Activated T-cell treated with anti-CD3 and anti-CD28 coated beads, Interleukin-2, amount 50 U/mL, for 72 hours (primary cell): ENCODE results near the gene ZBTB45. TPM values are rescaled to one million over a fixed set of nuclear protein-coding genes. Genes with fewer than 3 reads are reported as not detected.
"Not testable (repeated sequence)": the region's sequence is repeated elsewhere in the genome, so short reads cannot be mapped to it uniquely, and the experiment has no call there.

ENCODE experiments used
- ATAC-seq, 2 donors: fragments of 150-1000 bp; cut with Tn5 transposase; replicated peaks in 1 of 2; 2 replicates each; pipeline ENCODE4 v1.10.0; 2021; ENCODE audit warnings: moderate library complexity in 2 of 2, mild to moderate bottlenecking in 1 of 2
- DNase-seq, 2 donors: peaks; one replicate each; pipeline ENCODE4 v3.0.0; 2021 to 2022; ENCODE audit warnings: mixed read lengths in 1 of 2
- H3K27ac Mint-ChIP-seq: one replicate; pipeline ENCODE4 v1.8.0; 2022; ENCODE audit warnings: mild to moderate bottlenecking, moderate library complexity, mixed read lengths
- H3K27me3 Mint-ChIP-seq: one replicate; pipeline ENCODE4 v1.8.0; 2022; ENCODE audit warnings: low read depth, mixed read lengths
- H3K36me3 Mint-ChIP-seq, 2 donors: one replicate each; pipeline ENCODE4 v1.8.0; 2022; ENCODE audit warnings: mixed read lengths in 2 of 2, mild to moderate bottlenecking in 1 of 2; ENCODE audit not compliant: insufficient read depth in 2 of 2
- H3K4me1 Mint-ChIP-seq: one replicate; pipeline ENCODE4 v1.8.0; 2022; ENCODE audit warnings: low read depth, mixed read lengths
- H3K4me3 Mint-ChIP-seq, 2 donors: one replicate each; pipeline ENCODE4 v1.8.0; 2022; ENCODE audit warnings: mild to moderate bottlenecking in 2 of 2, mixed read lengths in 2 of 2, moderate library complexity in 2 of 2
- H3K9me3 Mint-ChIP-seq, 2 donors: one replicate each; pipeline ENCODE4 v1.8.0; 2022; ENCODE audit warnings: mixed read lengths in 2 of 2
- total RNA-seq, 2 donors: library from RNA; stranded (reverse); gene quantifications; one replicate each; pipeline ENCODE4 v1.2.3, GENCODE V29; 2022

Gene ZBTB45
- total RNA-seq, 2 donors from 2014 or later, result 10.8 to 12.1 TPM

- Mint-ChIP-seq H3K27me3 (no peaks in the 10 kb centered on the region), H3K4me1 (peaks cover 46% of the 10 kb centered on the region), H3K27ac (no peak overlapping the region), H3K36me3 (peaks cover 25 to 27% of the 10 kb centered on the region in 2 donors), H3K4me3 (no peak overlapping the region), H3K9me3 (no peaks in the 10 kb centered on the region)
- ATAC-seq, result no peak
- DNase-seq, result no peak
Observed at GRCh38 chr19:58551123-58551497, 31.5 kb upstream of the ZBTB45 start.

- Mint-ChIP-seq H3K27ac (no peak overlapping the region), H3K4me1 (peaks cover 47% of the 10 kb centered on the region), H3K27me3 (no peaks in the 10 kb centered on the region), H3K9me3 (no peaks in the 10 kb centered on the region), H3K36me3 (peaks cover 29 to 32% of the 10 kb centered on the region in 2 donors), H3K4me3 (no peak overlapping the region)
- ATAC-seq (no peak), DNase-seq (no peak)
Observed at GRCh38 chr19:58550362-58551122, 30.9 kb upstream of the ZBTB45 start.

- Mint-ChIP-seq H3K9me3 (no peaks in the 10 kb centered on the region), H3K27me3 (no peaks in the 10 kb centered on the region), H3K4me3 (no peak overlapping the region), H3K27ac (no peak overlapping the region), H3K4me1 (peaks cover 43% of the 10 kb centered on the region), H3K36me3 (peaks cover 30 to 36% of the 10 kb centered on the region in 2 donors)
- DNase-seq (no peak), ATAC-seq (no peak)
Observed at GRCh38 chr19:58549664-58550361, 30.2 kb upstream of the ZBTB45 start.

DNA sequence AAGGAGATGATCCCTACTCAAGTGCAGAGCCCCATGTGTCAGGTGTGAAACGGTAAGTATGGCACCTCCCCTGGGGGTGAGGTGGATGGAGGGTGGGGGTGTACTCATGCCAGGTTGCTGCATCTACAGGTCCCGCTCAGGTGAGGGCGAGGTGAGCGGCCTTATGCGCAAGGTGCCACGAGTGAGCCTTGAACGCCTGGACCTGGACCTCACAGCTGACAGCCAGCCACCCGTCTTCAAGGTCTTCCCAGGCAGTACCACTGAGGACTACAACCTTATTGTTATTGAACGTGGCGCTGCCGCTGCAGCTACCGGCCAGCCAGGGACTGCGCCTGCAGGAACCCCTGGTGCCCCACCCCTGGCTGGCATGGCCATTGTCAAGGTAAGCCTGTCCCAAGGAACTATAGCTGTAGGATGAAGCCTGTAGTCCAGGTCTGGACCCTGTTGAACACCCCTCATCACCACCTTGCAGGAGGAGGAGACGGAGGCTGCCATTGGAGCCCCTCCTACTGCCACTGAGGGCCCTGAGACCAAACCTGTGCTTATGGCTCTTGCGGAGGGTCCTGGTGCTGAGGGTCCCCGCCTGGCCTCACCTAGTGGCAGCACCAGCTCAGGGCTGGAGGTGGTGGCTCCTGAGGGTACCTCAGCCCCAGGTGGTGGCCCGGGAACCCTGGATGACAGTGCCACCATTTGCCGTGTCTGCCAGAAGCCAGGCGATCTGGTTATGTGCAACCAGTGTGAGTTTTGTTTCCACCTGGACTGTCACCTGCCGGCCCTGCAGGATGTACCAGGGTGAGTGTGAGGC is 29.5 kb upstream of the ZBTB45 start:
- H3K4me1 Mint-ChIP-seq, result peaks cover 41% of the 10 kb centered on the region
- no peak for DNase-seq
- H3K27me3 Mint-ChIP-seq, result no peaks in the 10 kb centered on the region
- ATAC-seq, result no peak
- no peak overlapping the region for H3K27ac Mint-ChIP-seq
- peaks cover 27 to 35% of the 10 kb centered on the region in 2 donors for H3K36me3 Mint-ChIP-seq
- H3K4me3 Mint-ChIP-seq, result no peak overlapping the region
- H3K9me3 Mint-ChIP-seq, result no peaks in the 10 kb centered on the region

- Mint-ChIP-seq H3K9me3 (no peaks in the 10 kb centered on the region), H3K4me3 (no peak overlapping the region)
- no peak for ATAC-seq
Observed at GRCh38 chr19:58547323-58548312, 28.0 kb upstream of the ZBTB45 start.

GRCh38 chr19:58546019-58546530 is 26.5 kb upstream of the ZBTB45 start:
- Mint-ChIP-seq H3K27ac (peak overlapping the region; percentile 85), H3K4me3 (peak overlapping the region; percentile 91 to 95), H3K36me3 (peaks cover 22 to 27% of the 10 kb centered on the region in 2 donors), H3K4me1 (peaks cover 30% of the 10 kb centered on the region), H3K9me3 (no peaks in the 10 kb centered on the region), H3K27me3 (peaks cover 6% of the 10 kb centered on the region)
- no peak for ATAC-seq
- DNase-seq, result no peak

More at GRCh38 chr19:58547323-58548312, 28.0 kb upstream of the ZBTB45 start:
- Mint-ChIP-seq H3K36me3 (peaks cover 23 to 29% of the 10 kb centered on the region in 2 donors), H3K27ac (peak overlapping the region; percentile 85), H3K4me1 (peaks cover 33% of the 10 kb centered on the region), H3K27me3 (peaks cover 3% of the 10 kb centered on the region)
- no peak for DNase-seq

- DNase-seq, result no peak
- no peak for ATAC-seq
- no peaks in the 10 kb centered on the region for H3K9me3 Mint-ChIP-seq
- H3K4me3 Mint-ChIP-seq, result peak overlapping the region; percentile 91 to 95
- peak overlapping the region; percentile 85 for H3K27ac Mint-ChIP-seq
- H3K4me1 Mint-ChIP-seq, result peaks cover 30% of the 10 kb centered on the region
- peaks cover 20 to 27% of the 10 kb centered on the region in 2 donors for H3K36me3 Mint-ChIP-seq
- peaks cover 6% of the 10 kb centered on the region for H3K27me3 Mint-ChIP-seq
Observed at GRCh38 chr19:58545286-58546018, 25.8 kb upstream of the ZBTB45 start.

- ATAC-seq (peak; percentile 41 to 52), DNase-seq (peak; percentile 46 to 84)
- Mint-ChIP-seq H3K27me3 (peaks cover 6% of the 10 kb centered on the region), H3K27ac (peak overlapping the region; percentile 85), H3K4me1 (peaks cover 30% of the 10 kb centered on the region), H3K4me3 (peak overlapping the region; percentile 91 to 95), H3K36me3 (peaks cover 18 to 27% of the 10 kb centered on the region in 2 donors), H3K9me3 (no peaks in the 10 kb centered on the region)
Observed at GRCh38 chr19:58544591-58545285, 25.1 kb upstream of the ZBTB45 start.

GRCh38 chr19:58543826-58544590 is 24.4 kb upstream of the ZBTB45 start, which contains the start of gene TRIM28:
TSS of gene TRIM28 (plus strand) at chr19:58544064. CDS start at chr19:58544758, 694 bp downstream.
- ATAC-seq, result peak; percentile 96
- H3K9me3 Mint-ChIP-seq, result no peaks in the 10 kb centered on the region
- H3K4me3 Mint-ChIP-seq, result peak within 1 kb of the TSS; percentile 91 to 95
- peak within 1 kb of the TSS; percentile 96 for H3K27ac Mint-ChIP-seq
- peak; percentile 100 for DNase-seq
- peaks cover 30% of the 10 kb centered on the region for H3K4me1 Mint-ChIP-seq
- H3K27me3 Mint-ChIP-seq, result peaks cover 13% of the 10 kb centered on the region
- H3K36me3 Mint-ChIP-seq, result peaks cover 18 to 27% of the 10 kb centered on the region in 2 donors

- Mint-ChIP-seq H3K36me3 (peaks cover 14 to 22% of the 10 kb centered on the region in 2 donors), H3K27me3 (peaks cover 16% of the 10 kb centered on the region), H3K4me1 (peaks cover 29% of the 10 kb centered on the region), H3K4me3 (peak overlapping the region in 1 of 2 donors; percentile 16)
- H3K27ac Mint-ChIP-seq, H3K9me3 Mint-ChIP-seq, DNase-seq, ATAC-seq: not testable (repeated sequence)
Observed at GRCh38 chr19:58542641-58543372, 23.2 kb upstream of the ZBTB45 start.
